ENCODE measurements around the gene GRK5.

GRK5 gene

GRCh38 chr10:119377958-119378736 lies 170.8 kb downstream of the GRK5 start:
- Histone ChIP-seq H3F3A (ENCODE audit: control insufficient read depth, insufficient read depth) (no peaks in the 10 kb centered on the region), H3K9me2 (replicated peaks; ENCODE audit: control insufficient read depth, low read length) (no peaks in the 10 kb centered on the region), H3K9me3 (ENCODE audit: control insufficient read depth, insufficient read depth, low read length) (peaks cover under 1% of the 10 kb centered on the region; the same call in 1 of the 2 replicates), H3K4me3 (ENCODE audit: low read length) (no peak overlapping the region), H3K27ac (ENCODE audit: low read depth, low read length) (no peak overlapping the region), H3K27me3 (ENCODE audit: control insufficient read depth, low read length) (peaks cover 32% of the 10 kb centered on the region), H4K20me1 (ENCODE audit: control insufficient read depth, insufficient read depth, low read depth, low read length) (no peaks in the 10 kb centered on the region), H3K36me3 (ENCODE audit: control insufficient read depth, low read length) (no peaks in the 10 kb centered on the region), H3K4me2 (ENCODE audit: low read length) (no peak overlapping the region), H3K79me2 (ENCODE audit: control insufficient read depth, low read length) (no peaks in the 10 kb centered on the region), H3K4me1 (ENCODE audit: control insufficient read depth, low read length) (peaks cover 24% of the 10 kb centered on the region)
- no peak for TF ChIP-seq CTCF (IDR thresholded peaks at IDR 0.05; ENCODE audit: low read depth, low read length, poor library complexity, severe bottlenecking)
- TF ChIP-seq EZH2phosphoT487 (IDR thresholded peaks at IDR 0.05; ENCODE audit: borderline replicate concordance, low read length) = no peak

GRCh38 chr10:119378737-119379067 lies 171.3 kb downstream of the GRK5 start:
- Histone ChIP-seq H3K79me2 (ENCODE audit: control insufficient read depth, low read length) (no peaks in the 10 kb centered on the region), H3K27ac (ENCODE audit: low read depth, low read length) (no peak overlapping the region), H3F3A (ENCODE audit: control insufficient read depth, insufficient read depth) (no peaks in the 10 kb centered on the region), H3K36me3 (ENCODE audit: control insufficient read depth, low read length) (no peaks in the 10 kb centered on the region), H3K27me3 (ENCODE audit: control insufficient read depth, low read length) (peaks cover 30% of the 10 kb centered on the region), H3K4me2 (ENCODE audit: low read length) (no peak overlapping the region), H3K9me2 (replicated peaks; ENCODE audit: control insufficient read depth, low read length) (no peaks in the 10 kb centered on the region), H3K4me3 (ENCODE audit: low read length) (no peak overlapping the region), H3K9me3 (ENCODE audit: control insufficient read depth, insufficient read depth, low read length) (no peaks in the 10 kb centered on the region), H3K4me1 (ENCODE audit: control insufficient read depth, low read length) (peaks cover 24% of the 10 kb centered on the region), H4K20me1 (ENCODE audit: control insufficient read depth, insufficient read depth, low read depth, low read length) (no peaks in the 10 kb centered on the region)
- TF ChIP-seq EZH2phosphoT487 (IDR thresholded peaks at IDR 0.05; ENCODE audit: borderline replicate concordance, low read length) (no peak), CTCF (IDR thresholded peaks at IDR 0.05; ENCODE audit: low read depth, low read length, poor library complexity, severe bottlenecking) (no peak)

DNA sequence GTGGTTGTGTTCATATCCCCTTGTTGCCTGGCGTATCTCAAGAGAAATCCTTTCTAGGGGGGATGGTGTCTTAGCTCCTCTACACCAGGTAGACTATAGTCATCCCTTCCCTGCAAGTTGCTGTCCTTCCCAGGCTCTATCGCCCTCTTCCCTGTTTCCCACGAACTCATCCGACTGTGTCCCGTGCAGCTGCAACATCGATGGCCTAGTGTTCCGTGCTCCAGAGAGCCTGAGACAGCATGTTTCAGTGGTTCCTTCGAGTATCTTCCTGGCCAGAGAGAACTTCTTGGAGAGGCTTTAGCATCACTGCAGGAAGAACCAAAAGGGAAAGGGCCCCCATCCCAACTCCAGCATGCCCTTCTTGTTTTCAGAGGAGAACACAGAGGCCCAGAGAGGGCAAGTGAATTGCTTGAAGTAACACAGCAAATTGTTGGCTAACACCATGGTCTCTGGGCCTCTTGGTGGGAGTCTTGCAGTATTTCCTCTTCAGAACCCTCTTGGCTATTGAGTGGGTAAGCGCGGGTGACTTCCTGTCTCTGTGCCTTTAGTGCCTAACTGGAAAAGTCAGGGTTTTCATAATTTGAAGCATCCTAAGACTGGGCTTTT lies 172.2 kb downstream of the GRK5 start:
- Histone ChIP-seq H3F3A (ENCODE audit: control insufficient read depth, insufficient read depth) (no peaks in the 10 kb centered on the region), H3K4me3 (ENCODE audit: low read length) (no peak overlapping the region), H3K27me3 (ENCODE audit: control insufficient read depth, low read length) (peaks cover 21% of the 10 kb centered on the region), H3K27ac (ENCODE audit: low read depth, low read length) (no peak overlapping the region), H3K4me2 (ENCODE audit: low read length) (no peak overlapping the region), H3K9me2 (replicated peaks; ENCODE audit: control insufficient read depth, low read length) (no peaks in the 10 kb centered on the region), H3K79me2 (ENCODE audit: control insufficient read depth, low read length) (no peaks in the 10 kb centered on the region), H4K20me1 (ENCODE audit: control insufficient read depth, insufficient read depth, low read depth, low read length) (no peaks in the 10 kb centered on the region), H3K4me1 (ENCODE audit: control insufficient read depth, low read length) (peaks cover 18% of the 10 kb centered on the region), H3K36me3 (ENCODE audit: control insufficient read depth, low read length) (no peaks in the 10 kb centered on the region), H3K9me3 (ENCODE audit: control insufficient read depth, insufficient read depth, low read length) (no peaks in the 10 kb centered on the region)
- TF ChIP-seq EZH2phosphoT487 (IDR thresholded peaks at IDR 0.05; ENCODE audit: borderline replicate concordance, low read length) (no peak), CTCF (IDR thresholded peaks at IDR 0.05; ENCODE audit: low read depth, low read length, poor library complexity, severe bottlenecking) (no peak)
